Measurements from ENCODE around the gene ABI2.

ABI2 gene

DNA sequence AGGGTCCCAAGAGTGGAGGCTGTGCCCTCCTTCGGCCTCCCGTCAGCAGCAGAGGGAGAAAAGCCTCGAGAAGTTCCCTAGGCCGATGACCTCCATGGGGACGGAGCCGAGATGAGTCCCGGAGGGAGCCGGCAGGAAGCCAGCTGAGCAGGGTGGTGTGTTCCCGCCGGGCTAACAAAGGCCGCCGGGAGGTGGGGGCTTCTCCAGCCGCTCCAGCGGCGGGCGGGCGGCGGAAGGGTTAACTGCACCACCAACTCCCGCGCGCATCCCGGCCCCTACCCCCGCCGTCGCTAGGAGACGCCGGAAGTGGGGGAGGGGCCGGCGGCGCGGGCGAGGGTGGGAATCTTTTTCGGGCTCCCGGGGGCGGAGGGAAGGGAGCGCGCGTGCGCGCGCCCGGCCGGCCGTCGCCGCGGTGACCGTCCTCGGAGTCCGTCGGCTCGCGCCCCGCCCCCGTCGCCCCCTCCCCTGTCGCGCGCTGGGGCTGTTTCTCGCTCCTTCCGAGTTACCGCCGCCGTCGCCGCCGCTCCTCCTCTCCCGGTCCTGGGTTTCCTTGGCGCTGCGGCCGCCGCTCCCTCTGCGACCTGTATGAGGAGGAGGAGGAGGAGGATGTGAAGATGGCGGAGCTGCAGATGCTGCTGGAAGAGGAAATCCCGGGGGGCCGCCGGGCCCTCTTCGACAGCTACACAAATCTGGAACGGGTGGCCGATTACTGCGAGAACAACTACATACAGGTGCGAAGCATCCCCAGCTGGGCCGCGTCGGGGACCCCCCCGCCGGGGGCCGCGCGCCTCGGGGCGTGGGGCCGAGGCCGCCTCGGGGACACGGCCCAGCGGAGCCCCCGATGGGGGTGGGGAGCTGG is at the start of gene ABI2 (continued):
- no peak for TF ChIP-seq ZBTB10 (tag by site-specific recombination; IDR thresholded peaks at IDR 0.05)
- no peak for TF ChIP-seq ZNF624 (tag by site-specific recombination; IDR thresholded peaks at IDR 0.05)
- no peak for TF ChIP-seq ZBTB49 (tag by site-specific recombination; IDR thresholded peaks at IDR 0.05; ENCODE audit: low read depth)
- 0 out of 2 replicates have a peak, but pooled peaks have one; percentile 41 for TF ChIP-seq ZBTB17 (tag by site-specific recombination; IDR thresholded peaks at IDR 0.05)
- peak; percentile 93 for TF ChIP-seq ELK4 (IDR thresholded peaks at IDR 0.05; ENCODE audit: borderline replicate concordance, low read depth, low read length)
- TF ChIP-seq ZNF48 (tag by site-specific recombination; IDR thresholded peaks at IDR 0.05): no peak
- TF ChIP-seq ZNF548 (tag by site-specific recombination; IDR thresholded peaks at IDR 0.05): no peak
- peak; percentile 93 for TF ChIP-seq PATZ1 (tag by site-specific recombination; IDR thresholded peaks at IDR 0.05)
- no peak for TF ChIP-seq ZNF140 (tag by site-specific recombination; IDR thresholded peaks at IDR 0.05)
- TF ChIP-seq, protein P1, sequence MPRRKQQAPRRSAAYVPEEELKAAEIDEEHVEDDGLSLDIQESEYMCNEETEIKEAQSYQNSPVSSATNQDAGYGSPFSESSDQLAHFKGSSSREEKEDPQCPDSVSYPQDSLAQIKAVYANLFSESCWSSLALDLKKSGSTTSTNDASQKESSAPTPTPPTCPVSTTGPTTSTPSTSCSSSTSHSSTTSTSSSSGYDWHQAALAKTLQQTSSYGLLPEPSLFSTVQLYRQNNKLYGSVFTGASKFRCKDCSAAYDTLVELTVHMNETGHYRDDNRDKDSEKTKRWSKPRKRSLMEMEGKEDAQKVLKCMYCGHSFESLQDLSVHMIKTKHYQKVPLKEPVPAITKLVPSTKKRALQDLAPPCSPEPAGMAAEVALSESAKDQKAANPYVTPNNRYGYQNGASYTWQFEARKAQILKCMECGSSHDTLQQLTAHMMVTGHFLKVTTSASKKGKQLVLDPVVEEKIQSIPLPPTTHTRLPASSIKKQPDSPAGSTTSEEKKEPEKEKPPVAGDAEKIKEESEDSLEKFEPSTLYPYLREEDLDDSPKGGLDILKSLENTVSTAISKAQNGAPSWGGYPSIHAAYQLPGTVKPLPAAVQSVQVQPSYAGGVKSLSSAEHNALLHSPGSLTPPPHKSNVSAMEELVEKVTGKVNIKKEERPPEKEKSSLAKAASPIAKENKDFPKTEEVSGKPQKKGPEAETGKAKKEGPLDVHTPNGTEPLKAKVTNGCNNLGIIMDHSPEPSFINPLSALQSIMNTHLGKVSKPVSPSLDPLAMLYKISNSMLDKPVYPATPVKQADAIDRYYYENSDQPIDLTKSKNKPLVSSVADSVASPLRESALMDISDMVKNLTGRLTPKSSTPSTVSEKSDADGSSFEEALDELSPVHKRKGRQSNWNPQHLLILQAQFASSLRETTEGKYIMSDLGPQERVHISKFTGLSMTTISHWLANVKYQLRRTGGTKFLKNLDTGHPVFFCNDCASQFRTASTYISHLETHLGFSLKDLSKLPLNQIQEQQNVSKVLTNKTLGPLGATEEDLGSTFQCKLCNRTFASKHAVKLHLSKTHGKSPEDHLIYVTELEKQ (tag by site-specific recombination; IDR thresholded peaks at IDR 0.05; ENCODE audit: borderline replicate concordance): no peak
- TF ChIP-seq BCL11B (tag by site-specific recombination; IDR thresholded peaks at IDR 0.05; ENCODE audit: low read depth): no peak
- TF ChIP-seq, protein P2, sequence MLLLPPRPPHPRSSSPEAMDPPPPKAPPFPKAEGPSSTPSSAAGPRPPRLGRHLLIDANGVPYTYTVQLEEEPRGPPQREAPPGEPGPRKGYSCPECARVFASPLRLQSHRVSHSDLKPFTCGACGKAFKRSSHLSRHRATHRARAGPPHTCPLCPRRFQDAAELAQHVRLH (tag by site-specific recombination; IDR thresholded peaks at IDR 0.05): peak; percentile 60; the same call in 1 of the 2 replicates
- TF ChIP-seq, protein P3, sequence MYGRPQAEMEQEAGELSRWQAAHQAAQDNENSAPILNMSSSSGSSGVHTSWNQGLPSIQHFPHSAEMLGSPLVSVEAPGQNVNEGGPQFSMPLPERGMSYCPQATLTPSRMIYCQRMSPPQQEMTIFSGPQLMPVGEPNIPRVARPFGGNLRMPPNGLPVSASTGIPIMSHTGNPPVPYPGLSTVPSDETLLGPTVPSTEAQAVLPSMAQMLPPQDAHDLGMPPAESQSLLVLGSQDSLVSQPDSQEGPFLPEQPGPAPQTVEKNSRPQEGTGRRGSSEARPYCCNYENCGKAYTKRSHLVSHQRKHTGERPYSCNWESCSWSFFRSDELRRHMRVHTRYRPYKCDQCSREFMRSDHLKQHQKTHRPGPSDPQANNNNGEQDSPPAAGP (tag by site-specific recombination; IDR thresholded peaks at IDR 0.05): peak; percentile 16; the same call in 1 of the 2 replicates
- TF ChIP-seq ZBTB11 (tag by site-specific recombination; conservative IDR thresholded peaks at IDR 0.05; ENCODE audit: low read depth): peak; percentile 75
- TF ChIP-seq ZNF341 (tag by site-specific recombination; IDR thresholded peaks at IDR 0.05; ENCODE audit: low read depth): peak; percentile 97
- no peak for TF ChIP-seq ZNF843 (tag by site-specific recombination; IDR thresholded peaks at IDR 0.05)
- TF ChIP-seq, protein P4, sequence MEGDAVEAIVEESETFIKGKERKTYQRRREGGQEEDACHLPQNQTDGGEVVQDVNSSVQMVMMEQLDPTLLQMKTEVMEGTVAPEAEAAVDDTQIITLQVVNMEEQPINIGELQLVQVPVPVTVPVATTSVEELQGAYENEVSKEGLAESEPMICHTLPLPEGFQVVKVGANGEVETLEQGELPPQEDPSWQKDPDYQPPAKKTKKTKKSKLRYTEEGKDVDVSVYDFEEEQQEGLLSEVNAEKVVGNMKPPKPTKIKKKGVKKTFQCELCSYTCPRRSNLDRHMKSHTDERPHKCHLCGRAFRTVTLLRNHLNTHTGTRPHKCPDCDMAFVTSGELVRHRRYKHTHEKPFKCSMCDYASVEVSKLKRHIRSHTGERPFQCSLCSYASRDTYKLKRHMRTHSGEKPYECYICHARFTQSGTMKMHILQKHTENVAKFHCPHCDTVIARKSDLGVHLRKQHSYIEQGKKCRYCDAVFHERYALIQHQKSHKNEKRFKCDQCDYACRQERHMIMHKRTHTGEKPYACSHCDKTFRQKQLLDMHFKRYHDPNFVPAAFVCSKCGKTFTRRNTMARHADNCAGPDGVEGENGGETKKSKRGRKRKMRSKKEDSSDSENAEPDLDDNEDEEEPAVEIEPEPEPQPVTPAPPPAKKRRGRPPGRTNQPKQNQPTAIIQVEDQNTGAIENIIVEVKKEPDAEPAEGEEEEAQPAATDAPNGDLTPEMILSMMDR (tag by site-specific recombination; IDR thresholded peaks at IDR 0.05): 0 out of 2 replicates have a peak, but pooled peaks have one; percentile 9
- no peak for TF ChIP-seq MZF1 (tag by site-specific recombination; IDR thresholded peaks at IDR 0.05; ENCODE audit: borderline replicate concordance)
